HG03039 (cell line): Measurements from ENCODE around the gene PTRHD1.

ENCODE experiments used
- ATAC-seq: cut with Tn5 transposase; IDR thresholded peaks from one replicate; pipeline ENCODE4 v1.9.1; 2021; ENCODE audit warnings: mild to moderate bottlenecking, moderate library complexity; ENCODE audit not compliant: unreplicated experiment

PTRHD1 gene

DNA sequence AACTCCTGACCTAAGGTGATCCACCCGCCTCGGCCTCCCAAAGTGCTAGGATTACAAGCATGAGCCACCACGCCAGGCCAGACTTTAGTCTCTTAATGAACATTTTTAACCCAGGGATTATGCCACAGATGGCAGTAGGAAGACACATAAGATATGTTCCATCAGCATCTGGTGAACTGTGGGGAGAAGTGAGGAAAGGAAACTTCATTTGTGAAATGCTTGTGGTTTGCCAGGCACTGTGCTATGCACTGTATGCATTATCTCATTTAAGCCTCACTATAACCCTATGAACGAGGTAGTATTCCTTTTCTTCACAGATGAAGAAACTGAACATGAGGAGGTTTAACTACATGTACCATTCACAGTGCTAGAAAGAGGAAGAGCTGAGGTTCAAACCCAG, 29.3 kb downstream of the PTRHD1 start:
- ATAC-seq: no peak

DNA sequence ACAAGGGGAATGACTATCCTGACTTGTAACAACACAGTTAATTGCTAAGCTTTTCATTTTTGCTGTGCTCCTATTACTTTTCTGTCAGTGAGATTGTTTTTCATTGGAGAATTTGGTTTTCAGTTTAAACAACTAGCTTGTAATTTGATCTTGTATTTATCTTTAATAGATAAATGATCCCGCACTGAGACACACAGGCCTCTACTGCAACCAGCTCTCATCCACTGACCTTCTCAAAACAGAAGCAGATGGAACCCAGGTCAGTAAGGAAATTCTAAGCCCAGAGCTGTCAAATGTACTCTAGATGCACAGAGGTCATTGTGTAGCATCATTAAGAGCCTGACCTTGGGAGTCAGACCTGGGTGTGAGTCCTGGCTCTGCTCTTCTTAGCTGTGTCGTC, 30.7 kb downstream of the PTRHD1 start:
- no peak for ATAC-seq

DNA sequence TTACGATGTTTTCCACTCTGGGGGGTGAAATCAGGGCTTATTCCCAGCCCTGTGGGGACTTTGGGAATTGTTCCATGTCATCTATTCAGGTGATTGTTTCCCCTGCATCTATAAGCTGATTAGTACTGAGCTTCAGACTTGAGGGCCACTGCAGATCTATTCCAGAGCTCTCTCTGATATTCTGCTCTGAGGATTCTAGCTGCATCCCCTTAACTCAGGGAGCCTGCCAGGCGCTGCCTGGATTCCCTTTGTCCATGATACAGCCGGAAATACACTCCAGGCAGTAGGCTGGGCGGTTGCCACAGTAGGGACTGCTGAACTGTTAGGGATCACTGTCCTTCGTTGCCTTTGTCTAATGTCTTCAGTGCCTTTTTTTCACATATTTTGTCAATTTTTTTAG, 31.3 kb downstream of the PTRHD1 start:
- ATAC-seq: no peak

DNA sequence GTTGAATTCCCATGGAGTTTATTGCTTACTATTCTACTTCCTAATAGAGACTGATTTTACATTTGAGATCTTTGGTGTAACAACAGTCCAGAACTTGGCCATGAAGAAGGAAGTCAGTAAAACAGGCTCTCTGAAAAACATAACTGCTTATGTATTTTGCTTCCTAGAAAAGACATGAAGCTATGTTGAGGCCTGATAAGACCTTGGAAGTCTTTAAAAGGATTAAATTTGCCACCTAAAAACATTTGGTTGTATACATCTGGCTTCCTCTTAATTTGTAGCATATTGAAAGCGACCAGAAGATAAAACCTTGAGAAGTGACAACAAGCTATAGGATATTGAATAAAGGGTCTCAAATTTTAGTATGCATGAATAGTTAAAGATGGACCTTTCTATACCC, 36.4 kb downstream of the PTRHD1 start:
- no peak for ATAC-seq

DNA sequence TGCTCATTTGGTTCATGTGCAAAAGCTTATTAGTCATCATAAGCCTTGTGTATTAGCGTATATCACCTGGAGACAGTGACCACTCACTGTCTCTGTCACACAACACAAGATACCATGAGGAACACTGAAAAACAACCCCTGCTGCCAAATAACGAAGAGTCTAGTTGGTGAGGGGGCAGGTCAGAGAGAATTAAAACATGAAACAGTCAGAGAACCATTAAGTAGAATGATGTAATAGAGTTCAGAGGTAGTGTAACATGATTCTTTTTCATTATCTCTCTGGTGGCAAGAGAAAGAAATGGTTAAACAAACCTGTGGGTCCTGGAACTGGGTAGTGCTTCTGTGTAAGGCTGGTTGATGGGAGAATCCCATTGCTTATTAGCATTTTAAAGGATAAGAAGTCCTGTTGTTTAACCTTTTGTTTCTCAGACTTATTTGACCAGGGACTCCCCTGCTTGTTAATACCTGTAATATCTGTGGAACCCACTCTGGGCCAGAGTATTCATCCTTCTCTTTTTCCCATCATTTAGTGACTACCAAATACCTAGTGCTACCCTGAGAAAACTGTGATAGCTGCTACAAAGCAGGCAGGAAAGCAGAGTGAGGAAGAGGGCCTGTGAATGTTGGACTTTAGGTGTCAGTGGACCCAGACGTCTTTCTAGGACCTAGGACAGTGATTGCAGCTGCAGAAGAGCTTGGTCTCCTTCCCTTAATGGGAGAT, 38.0 kb downstream of the PTRHD1 start:
- no peak for ATAC-seq

DNA sequence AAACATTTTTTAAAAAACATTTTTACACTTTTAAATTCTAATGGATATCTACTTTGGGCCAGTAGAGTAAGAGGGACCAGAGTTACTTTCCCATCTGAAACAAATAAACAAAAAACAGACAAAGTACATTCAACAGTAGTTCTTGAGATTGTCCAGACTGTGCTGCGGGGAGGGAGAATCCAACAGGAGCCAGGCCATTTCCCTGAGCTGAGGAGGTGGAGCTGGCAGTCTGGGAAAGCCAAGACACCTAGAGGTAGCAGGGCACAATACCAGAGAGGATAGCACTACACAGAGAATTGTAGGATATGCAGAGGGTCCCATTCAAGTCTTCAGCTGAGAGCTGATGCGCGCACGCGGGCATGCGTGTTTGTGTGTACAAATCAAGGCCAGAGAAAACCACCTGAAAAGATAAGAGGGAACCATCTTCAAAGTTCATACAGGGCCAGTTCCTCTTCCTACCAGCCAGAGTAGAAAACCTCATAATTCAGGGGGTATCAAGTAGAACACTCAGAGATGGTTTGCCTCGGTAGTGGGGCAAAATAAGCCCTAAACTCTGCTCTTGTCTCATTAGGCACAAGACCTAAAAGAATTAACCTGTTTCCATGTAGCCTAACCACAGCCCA, 44.0 kb downstream of the PTRHD1 start:
- ATAC-seq: no peak

DNA sequence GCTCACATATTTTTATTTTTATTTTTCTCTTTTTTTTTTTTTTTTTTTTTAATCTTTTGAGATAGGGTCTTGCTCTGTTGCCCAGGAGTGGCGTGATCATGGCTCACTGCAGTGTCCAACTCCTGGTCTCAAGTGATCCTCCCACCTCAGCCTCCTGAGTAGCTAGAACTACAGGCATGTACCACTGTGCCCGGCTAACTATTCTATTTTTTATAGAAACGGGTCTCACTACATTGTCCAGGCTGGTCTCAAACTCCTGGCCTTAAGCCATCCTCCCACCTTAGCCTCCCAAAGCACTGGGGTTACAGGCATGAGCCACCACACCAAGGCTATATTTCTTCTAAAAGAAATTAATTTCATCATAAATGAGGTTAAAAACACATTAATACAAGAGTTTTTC, 45.9 kb downstream of the PTRHD1 start:
- ATAC-seq: no peak

DNA sequence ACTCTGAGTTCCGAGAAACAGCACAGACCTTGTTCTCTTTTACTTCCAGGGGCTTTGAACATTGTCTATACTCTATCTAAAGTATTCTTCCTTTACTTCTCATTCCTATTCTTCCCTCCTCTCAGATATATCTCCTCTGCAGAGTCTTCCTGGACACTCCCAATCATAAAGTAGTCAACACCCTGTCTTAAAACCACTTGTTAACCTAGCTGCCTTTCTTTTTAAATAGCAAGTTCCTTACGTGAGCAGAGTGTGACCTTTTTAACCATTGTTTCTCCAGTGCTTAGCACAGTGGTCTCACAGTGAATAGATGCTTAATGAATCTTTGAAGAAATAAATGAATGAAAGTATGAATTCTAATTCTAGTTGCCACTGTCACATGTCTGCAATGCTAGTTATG, 47.4 kb downstream of the PTRHD1 start:
- no peak for ATAC-seq

DNA sequence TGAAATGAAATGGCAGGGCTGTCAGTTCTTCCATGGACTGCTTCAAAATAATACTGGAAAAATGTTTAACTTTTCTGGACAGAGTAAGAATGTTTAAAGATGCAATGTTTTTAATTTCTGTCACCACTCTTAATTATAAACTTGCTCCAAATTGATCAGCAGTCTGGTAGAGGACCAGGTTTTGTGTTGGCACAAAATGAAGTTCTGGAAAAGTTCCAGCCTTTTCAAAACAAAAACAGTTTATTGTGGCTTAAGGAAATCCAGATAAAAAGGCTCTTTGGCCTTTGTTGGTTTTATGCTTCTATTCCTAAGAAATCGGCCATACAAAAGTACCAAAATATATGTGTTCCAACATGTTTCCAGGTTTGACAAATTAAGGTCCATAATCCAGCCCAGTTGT, 48.8 kb downstream of the PTRHD1 start:
- no peak for ATAC-seq

DNA sequence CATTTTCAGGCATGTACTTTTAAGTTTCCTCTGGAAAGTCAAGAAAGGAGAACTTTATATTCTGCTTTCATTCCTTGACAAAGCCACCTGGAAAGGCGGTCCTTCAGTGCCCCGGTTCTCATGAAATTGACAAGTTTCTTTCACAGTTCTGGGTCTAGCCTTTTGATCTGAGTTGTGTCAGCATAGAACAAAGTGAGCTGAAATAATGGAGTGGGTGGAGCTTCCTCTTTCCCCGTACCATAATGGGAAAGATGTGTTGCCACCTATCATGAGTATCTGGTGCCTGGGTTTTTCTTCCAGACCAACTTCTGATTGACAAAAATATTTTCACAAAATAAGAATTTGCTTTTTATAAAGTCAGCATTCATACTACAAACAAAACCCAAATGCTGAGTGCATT, 49.3 kb downstream of the PTRHD1 start:
- no peak for ATAC-seq

DNA sequence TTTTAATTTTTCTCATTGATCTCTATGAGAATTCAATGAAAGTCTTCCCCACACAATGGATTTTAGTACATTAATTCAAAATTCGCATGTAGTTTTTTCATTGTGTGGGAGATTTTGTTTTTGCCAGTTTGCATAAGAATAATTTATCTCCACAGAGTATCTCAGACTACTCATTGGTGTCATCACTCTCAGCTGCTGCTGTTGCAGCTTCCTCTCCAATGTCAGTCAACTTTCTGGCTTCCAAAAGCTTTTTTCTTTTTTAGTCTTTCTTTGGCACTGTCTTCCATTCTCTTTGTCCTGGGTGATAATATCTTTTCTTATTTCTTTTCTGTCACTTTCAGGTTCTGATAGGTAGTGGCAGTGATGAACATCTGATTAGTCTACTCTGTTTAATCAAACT, 50.5 kb downstream of the PTRHD1 start:
- ATAC-seq: no peak

DNA sequence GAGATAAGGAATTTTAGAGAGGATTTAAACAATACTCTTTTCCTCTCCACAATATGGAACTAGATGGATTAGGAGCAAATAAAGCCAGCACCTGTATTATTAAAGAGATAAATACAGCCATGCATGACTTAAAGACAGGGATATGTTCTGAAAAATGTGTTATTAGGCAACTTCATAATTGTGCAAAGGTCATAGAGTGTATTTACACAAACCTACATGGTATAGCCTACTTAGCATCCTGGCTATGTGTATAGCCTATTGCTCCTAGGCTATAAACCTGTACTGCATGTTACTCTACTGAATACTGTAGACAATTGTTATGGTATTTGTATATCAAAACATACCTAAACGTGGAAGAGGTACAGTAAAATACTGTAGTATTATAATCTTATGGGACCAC, 53.0 kb downstream of the PTRHD1 start:
- no peak for ATAC-seq
